ENCODE results near the gene XAB2. TPM values are rescaled to one million over a fixed set of nuclear protein-coding genes. Genes with fewer than 3 reads are reported as not detected.

Gene XAB2
- total RNA-seq, 1 experiment from 2014 or later: 48.0 TPM

DNA sequence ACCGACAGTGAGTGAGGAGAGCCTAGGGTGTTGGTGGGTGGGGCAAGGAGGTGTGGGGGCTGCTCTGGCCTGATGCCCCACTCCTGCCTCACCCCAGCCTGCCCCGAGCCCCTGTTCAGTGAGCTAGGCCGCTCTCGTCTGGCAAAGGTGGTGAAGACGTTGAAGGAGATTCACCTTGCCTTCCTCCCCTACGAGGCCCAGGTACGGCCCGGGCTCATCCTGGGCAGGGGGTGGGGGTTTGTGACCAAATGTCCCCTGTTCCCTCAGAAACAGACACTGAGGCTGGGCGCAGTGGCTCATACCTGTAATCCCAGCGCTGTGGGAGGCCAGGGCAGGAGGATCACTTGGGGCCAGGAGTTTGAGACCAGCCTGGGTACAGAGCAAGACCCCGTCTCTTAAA lies 11.5 kb upstream of the XAB2 start:
- H4K91ac ChIP-seq (ENCODE audit: insufficient read length, low read depth, low read length): no peak overlapping the region
- peaks cover 7% of the 10 kb centered on the region; the same call in 1 of the 2 replicates for H3K27me3 ChIP-seq (ENCODE audit: insufficient read depth, low read length)
- no peaks in the 10 kb centered on the region for H3K9me3 ChIP-seq (ENCODE audit: control insufficient read depth, low read depth, low read length)
- no peak overlapping the region for H2AFZ ChIP-seq (ENCODE audit: low read length)
- H3K36me3 Mint-ChIP-seq (ENCODE audit: insufficient read depth in 1 of 3, low read depth in 3 of 3): peaks cover 9 to 26% (median 17%) of the 10 kb centered on the region in 3 experiments
- no peak overlapping the region for H2AK5ac ChIP-seq (ENCODE audit: insufficient read length, low read length)
- no peaks in the 10 kb centered on the region for H3K23me2 ChIP-seq (ENCODE audit: insufficient read length, low read depth, low read length, poor library complexity, severe bottlenecking)
- H3K4me1 Mint-ChIP-seq: peaks cover 0 to 11% of the 10 kb centered on the region in 2 experiments; a peak in 2 of 4 replicates
- H3K9ac ChIP-seq (ENCODE audit: extremely low read depth, insufficient read length, low read length): no peak overlapping the region
- H4K8ac ChIP-seq (replicated peaks; ENCODE audit: insufficient read length, low read depth, low read length): no peak overlapping the region
- no peak overlapping the region for H2BK120ac ChIP-seq (ENCODE audit: low read depth, low read length, poor library complexity, severe bottlenecking)
- no peaks in the 10 kb centered on the region for H3K79me1 ChIP-seq (ENCODE audit: insufficient read depth, low read depth, low read length, poor library complexity, severe bottlenecking)
- no peak overlapping the region for H3T11ph ChIP-seq (ENCODE audit: low read length)
- peaks cover 10% of the 10 kb centered on the region for H3K27me3 Mint-ChIP-seq (ENCODE audit: low read depth)
- DNase-seq: no peak
- no peak overlapping the region for H3K56ac ChIP-seq (ENCODE audit: insufficient read length, low read depth, low read length)
- H3K18ac ChIP-seq (ENCODE audit: insufficient read length, low read depth, low read length): no peak overlapping the region
- no peak overlapping the region for H3K27ac ChIP-seq (ENCODE audit: insufficient read length, low read depth, low read length)
- no peaks in the 10 kb centered on the region for H3K4me1 ChIP-seq (ENCODE audit: insufficient read depth, low read length)
- H3K4me3 Mint-ChIP-seq: no peak overlapping the region
- no peaks in the 10 kb centered on the region for H3K79me2 ChIP-seq (ENCODE audit: insufficient read depth, low read length)
- H4K5ac ChIP-seq (ENCODE audit: insufficient read length, low read depth, low read length): no peak overlapping the region
- no peak overlapping the region for H2BK15ac ChIP-seq (ENCODE audit: low read depth, low read length)
- H4K20me1 ChIP-seq (ENCODE audit: control insufficient read depth, insufficient read depth, insufficient read length): no peaks in the 10 kb centered on the region
- H2BK12ac ChIP-seq (ENCODE audit: insufficient read length, low read depth, low read length): no peak overlapping the region
- no peak overlapping the region for H3K4ac ChIP-seq (ENCODE audit: low read depth, low read length)
- no peak overlapping the region for H3K4me2 ChIP-seq (ENCODE audit: insufficient read depth, insufficient read length, low read length)
- H3K14ac ChIP-seq (ENCODE audit: insufficient read depth, low read length): no peak overlapping the region
- WGBS (ENCODE audit: extremely low coverage, insufficient read length, low lambda C conversion rate): no CpG with 5 or more reads among the region's 11 CpGs
- no peak overlapping the region for H2BK20ac ChIP-seq (ENCODE audit: low read depth, low read length, poor library complexity, severe bottlenecking)
- H3K23ac ChIP-seq (ENCODE audit: insufficient read length, low read depth, low read length): no peak overlapping the region
- no peaks in the 10 kb centered on the region; a peak in 1 of 5 replicates for H3K9me3 Mint-ChIP-seq
- TF ChIP-seq, protein P1, sequence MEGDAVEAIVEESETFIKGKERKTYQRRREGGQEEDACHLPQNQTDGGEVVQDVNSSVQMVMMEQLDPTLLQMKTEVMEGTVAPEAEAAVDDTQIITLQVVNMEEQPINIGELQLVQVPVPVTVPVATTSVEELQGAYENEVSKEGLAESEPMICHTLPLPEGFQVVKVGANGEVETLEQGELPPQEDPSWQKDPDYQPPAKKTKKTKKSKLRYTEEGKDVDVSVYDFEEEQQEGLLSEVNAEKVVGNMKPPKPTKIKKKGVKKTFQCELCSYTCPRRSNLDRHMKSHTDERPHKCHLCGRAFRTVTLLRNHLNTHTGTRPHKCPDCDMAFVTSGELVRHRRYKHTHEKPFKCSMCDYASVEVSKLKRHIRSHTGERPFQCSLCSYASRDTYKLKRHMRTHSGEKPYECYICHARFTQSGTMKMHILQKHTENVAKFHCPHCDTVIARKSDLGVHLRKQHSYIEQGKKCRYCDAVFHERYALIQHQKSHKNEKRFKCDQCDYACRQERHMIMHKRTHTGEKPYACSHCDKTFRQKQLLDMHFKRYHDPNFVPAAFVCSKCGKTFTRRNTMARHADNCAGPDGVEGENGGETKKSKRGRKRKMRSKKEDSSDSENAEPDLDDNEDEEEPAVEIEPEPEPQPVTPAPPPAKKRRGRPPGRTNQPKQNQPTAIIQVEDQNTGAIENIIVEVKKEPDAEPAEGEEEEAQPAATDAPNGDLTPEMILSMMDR (conservative IDR thresholded peaks at IDR 0.05): no peak
- no peak overlapping the region for H2BK5ac ChIP-seq (ENCODE audit: insufficient read length, low read length)
- no peak overlapping the region for H3K27ac Mint-ChIP-seq

Measured in H9 (cell line).